SK-N-SH (cell line): Measurements from ENCODE around the gene CNTNAP2. TPM values are rescaled to one million over a fixed set of nuclear protein-coding genes. Genes with fewer than 3 reads are reported as not detected.
A peak's percentile ranks its signal among the peaks of the same experiment; 100 is the strongest.

ENCODE experiments used
- CTCF ChIA-PET: fragments of 300-600, 350-600 bp; formaldehyde crosslinking; extraction: SDS; loops from one replicate; lab custom pipeline; 2021; lab: Yijun Ruan, JAX
- POLR2A ChIA-PET: fragments of 350-600 bp; sonication (Branson Sonifier 250); formaldehyde crosslinking; extraction: SDS; loops from one replicate; lab custom pipeline; 2020; ENCODE audit warnings: antibody characterized with exemption, inconsistent platforms; lab: Yijun Ruan, JAX
- DNase-seq: peaks from one replicate; pipeline ENCODE4 v3.0.0; 2012
- H2AFZ ChIP-seq: fragments of 200-600 bp; sonication (generic); 2 replicates; pipeline ENCODE4 v1.8.1; 2016; ENCODE audit warnings: antibody characterized with exemption, mild to moderate bottlenecking, low read depth
- H3F3A ChIP-seq: fragments of 200-600 bp; sonication (generic); replicated peaks from 2 replicates; pipeline ENCODE3; 2016; ENCODE audit warnings: antibody characterized with exemption, mild to moderate bottlenecking; ENCODE audit not compliant: insufficient read depth
- H3K27ac ChIP-seq, 2 experiments: fragments of 200-500 bp in 1 of 2; fragments of 200-600 bp in 1 of 2; sonication (Bioruptor generic) in 1 of 2; sonication (generic), shearing (Covaris generic) in 1 of 2; 2 replicates each; pipeline versions ENCODE4 v1.5.1 to v1.6.1; 2014 to 2016; ENCODE audit warnings: low read depth in 2 of 2, inconsistent platforms in 1 of 2, low read length in 1 of 2, mild to moderate bottlenecking in 1 of 2, mixed read lengths in 1 of 2
- H3K27me3 ChIP-seq: fragments of 200-600 bp; sonication (generic), shearing (Covaris generic); 2 replicates; pipeline ENCODE4 v1.6.1; 2016; ENCODE audit warnings: mixed run types; ENCODE audit not compliant: insufficient read depth
- H3K36me3 ChIP-seq, 2 experiments: fragments of 200-500 bp in 1 of 2; fragments of 200-600 bp in 1 of 2; sonication (Bioruptor generic) in 1 of 2; sonication (generic) in 1 of 2; replicated peaks in 1 of 2; 2 replicates each; pipeline versions ENCODE3 to v1.5.1; 2014 to 2016; ENCODE audit warnings: low read length in 1 of 2, mild to moderate bottlenecking in 1 of 2; ENCODE audit not compliant: insufficient read depth in 2 of 2, control insufficient read depth in 1 of 2
- H3K4me1 ChIP-seq, 2 experiments: fragments of 200-500 bp in 1 of 2; fragments of 200-600 bp in 1 of 2; sonication (Bioruptor generic) in 1 of 2; sonication (generic), shearing (Covaris generic) in 1 of 2; 2 replicates each; pipeline versions ENCODE4 v1.5.1 to v1.6.1; 2014 to 2016; ENCODE audit warnings: low read depth in 1 of 2, low read length in 1 of 2, mixed run types in 1 of 2; ENCODE audit not compliant: insufficient read depth in 2 of 2, control insufficient read depth in 1 of 2
- H3K4me2 ChIP-seq: fragments of 200-600 bp; sonication (generic), shearing (Covaris generic); 2 replicates; pipeline ENCODE4 v1.6.1; 2017; ENCODE audit warnings: mixed run types
- H3K4me3 ChIP-seq, 2 experiments: fragments of 200-500 bp in 1 of 2; fragments of 200-600 bp in 1 of 2; sonication (Bioruptor generic) in 1 of 2; sonication (generic), shearing (Covaris generic) in 1 of 2; 2 replicates each; pipeline versions ENCODE4 v1.5.1 to v1.8.1; 2014 to 2016; ENCODE audit warnings: low read depth in 2 of 2, inconsistent platforms in 1 of 2, low read length in 1 of 2, mild to moderate bottlenecking in 1 of 2, mixed read lengths in 1 of 2, moderate library complexity in 1 of 2
- H3K79me2 ChIP-seq: fragments of 200-600 bp; sonication (generic); 2 replicates; pipeline ENCODE4 v1.8.1; 2017; ENCODE audit warnings: mild to moderate bottlenecking; ENCODE audit not compliant: insufficient read depth
- H3K9ac ChIP-seq: fragments of 200-600 bp; sonication (generic); 2 replicates; pipeline ENCODE4 v1.6.1; 2017; ENCODE audit warnings: mixed run types
- H3K9me2 ChIP-seq: fragments of 200-600 bp; sonication (generic); 2 replicates; pipeline ENCODE4 v1.6.1; 2017; ENCODE audit warnings: mixed run types
- H3K9me3 ChIP-seq: fragments of 200-600 bp; sonication (generic); 2 replicates; pipeline ENCODE4 v1.6.1; 2017; ENCODE audit warnings: mixed run types, mild to moderate bottlenecking, moderate library complexity
- H4K20me1 ChIP-seq: fragments of 200-600 bp; sonication (generic); 2 replicates; pipeline ENCODE4 v1.6.1; 2017; ENCODE audit warnings: mild to moderate bottlenecking, mixed run types; ENCODE audit not compliant: insufficient read depth
- CHD2 ChIP-seq: fragments of 150-350 bp; IDR thresholded peaks from 2 replicates; pipeline ENCODE4 v1.6.1; 2018; ENCODE audit warnings: low read length; ENCODE audit not compliant: partially characterized antibody
- ELF1 ChIP-seq: IDR thresholded peaks from 2 replicates; pipeline ENCODE4 v1.4.0; 2012
- EP300 ChIP-seq, 2 experiments: IDR thresholded peaks; 2 replicates each; pipeline versions ENCODE4 v1.4.0 to v1.6.1; 2012; ENCODE audit warnings: borderline replicate concordance in 1 of 2, low read depth in 1 of 2, low read length in 1 of 2
- EZH2phosphoT487 ChIP-seq: fragments of 200-600 bp; sonication (generic); IDR thresholded peaks from 2 replicates; pipeline ENCODE4 v1.6.1; 2017; ENCODE audit warnings: low read depth, mixed run types, mild to moderate bottlenecking, antibody characterized with exemption, moderate library complexity, borderline replicate concordance
- FOSL2 ChIP-seq: IDR thresholded peaks from 2 replicates; pipeline ENCODE4 v1.4.0; 2012; ENCODE audit warnings: low read depth, mild to moderate bottlenecking, moderate library complexity, borderline replicate concordance
- FOXJ3 ChIP-seq: sonication (generic); formaldehyde crosslinking; IDR thresholded peaks from 2 replicates; pipeline ENCODE4 v1.5.1; 2020; ENCODE audit warnings: mild to moderate bottlenecking, missing genetic modification reagents
- FOXM1 ChIP-seq: IDR thresholded peaks from 2 replicates; pipeline ENCODE4 v1.4.0; 2012; ENCODE audit warnings: low read depth, mild to moderate bottlenecking
- GABPA ChIP-seq: IDR thresholded peaks from 2 replicates; pipeline ENCODE4 v1.4.0; 2012; ENCODE audit warnings: low read depth, mild to moderate bottlenecking
- GATA2 ChIP-seq: sonication (generic); formaldehyde crosslinking; IDR thresholded peaks from 2 replicates; pipeline ENCODE4 v1.5.0; 2020; ENCODE audit warnings: mild to moderate bottlenecking, missing genetic modification reagents
- JUND ChIP-seq: IDR thresholded peaks from 2 replicates; pipeline ENCODE4 v1.4.0; 2012
- MEF2A ChIP-seq: IDR thresholded peaks from 2 replicates; pipeline ENCODE4 v1.4.0; 2012; ENCODE audit warnings: low read depth, borderline replicate concordance
- MXI1 ChIP-seq: IDR thresholded peaks from 2 replicates; pipeline ENCODE4 v1.6.1; 2012; ENCODE audit warnings: mild to moderate bottlenecking, low read depth, low read length, improper control_type of control experiment
- NFIC ChIP-seq: IDR thresholded peaks from 2 replicates; pipeline ENCODE4 v1.4.0; 2012; ENCODE audit warnings: borderline replicate concordance
- NRF1 ChIP-seq: IDR thresholded peaks from 2 replicates; pipeline ENCODE4 v1.6.1; 2012; ENCODE audit warnings: low read depth, mild to moderate bottlenecking, low read length
- POLR2AphosphoS5 ChIP-seq: IDR thresholded peaks from 2 replicates; pipeline ENCODE4 v1.6.1; 2012; ENCODE audit warnings: low read depth, low read length
- RAD21 ChIP-seq: IDR thresholded peaks from 2 replicates; pipeline ENCODE4 v1.6.1; 2012; ENCODE audit warnings: mild to moderate bottlenecking, low read length
- RCOR1 ChIP-seq: fragments of 150-350 bp; IDR thresholded peaks from 2 replicates; pipeline ENCODE4 v1.6.1; 2017; ENCODE audit warnings: antibody characterized with exemption, low read length
- RFX5 ChIP-seq: IDR thresholded peaks from 2 replicates; pipeline ENCODE4 v1.6.1; 2012; ENCODE audit warnings: mild to moderate bottlenecking, improper control_type of control experiment, low read length
- RXRA ChIP-seq: IDR thresholded peaks from 2 replicates; pipeline ENCODE4 v1.4.0; 2012; ENCODE audit warnings: low read depth, mild to moderate bottlenecking, borderline replicate concordance
- TEAD4 ChIP-seq: IDR thresholded peaks from 2 replicates; pipeline ENCODE4 v1.4.0; 2012; ENCODE audit warnings: mild to moderate bottlenecking, borderline replicate concordance; ENCODE audit not compliant: insufficient read depth
- YY1 ChIP-seq: IDR thresholded peaks from 2 replicates; pipeline ENCODE4 v1.4.0; 2012; ENCODE audit warnings: low read depth, mild to moderate bottlenecking
- WGBS: methylation state at CpG from one replicate; pipeline ENCODE4 v1.1.6; 2017; ENCODE audit warnings: low lambda C conversion rate; 5-methylcytosine and 5-hydroxymethylcytosine counted together
- polyA plus RNA-seq, 3 experiments: library from polyadenylated mRNA; depleted of rRNA; stranded (reverse); fragments of >200 nt; gene quantifications; 2 replicates each; pipeline ENCODE4 v1.2.3, GENCODE V29; 2012
- TF ChIP-seq, protein P1 (sequence below): fragments of 200-600 bp; sonication (generic); IDR thresholded peaks from 2 replicates; pipeline ENCODE4 v1.6.1; 2017; ENCODE audit warnings: antibody characterized with exemption, mild to moderate bottlenecking, moderate library complexity
- TF ChIP-seq, protein P2 (sequence below): IDR thresholded peaks from 2 replicates; pipeline ENCODE4 v1.4.0; 2012; ENCODE audit warnings: low read depth
- TF ChIP-seq, protein P3 (sequence below): IDR thresholded peaks from 2 replicates; pipeline ENCODE4; 2012
- TF ChIP-seq, protein P4 (sequence below): IDR thresholded peaks from 2 replicates; pipeline ENCODE4 v1.4.0; 2012; ENCODE audit warnings: low read depth, borderline replicate concordance
- TF ChIP-seq, protein P5 (sequence below): fragments of 150-350 bp; IDR thresholded peaks from 2 replicates; pipeline ENCODE4 v1.6.1; 2016; ENCODE audit warnings: mild to moderate bottlenecking, low read depth, low read length
- TF ChIP-seq, protein P6 (sequence below): fragments of 150-350 bp; IDR thresholded peaks from 2 replicates; pipeline ENCODE4 v1.6.1; 2017; ENCODE audit warnings: antibody characterized with exemption, low read length, low read depth, borderline replicate concordance

The CNTNAP2 gene
- polyA plus RNA-seq, 1 of the 3 experiments (the other 2 are of a cell fraction), result 3.4 TPM

DNA sequence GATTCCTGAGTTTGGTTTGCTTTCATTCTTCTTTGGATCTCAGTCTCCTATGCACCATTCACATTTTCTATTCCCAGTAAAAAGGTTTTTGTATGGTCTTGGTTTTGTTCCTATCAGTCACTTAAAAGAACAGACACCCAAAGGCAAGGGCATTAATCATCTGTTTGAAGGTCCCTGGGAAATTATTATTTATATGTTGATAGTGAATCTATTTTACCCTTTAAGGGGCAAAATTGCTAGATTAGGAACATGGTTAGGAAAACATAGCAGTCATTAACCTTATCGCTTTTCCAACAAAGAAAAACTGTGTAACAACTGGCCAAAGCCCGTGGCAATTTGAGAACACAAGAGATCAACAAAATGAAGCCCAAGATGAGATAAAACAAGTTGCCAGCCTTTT lies 1327.3 kb downstream of the CNTNAP2 start:
- Histone ChIP-seq H2AFZ (peak overlapping the region; percentile 23; the same call in 1 of the 2 replicates), H3K36me3 (no peaks in the 10 kb centered on the region), H3K4me3 (no peak overlapping the region), H3K9me3 (peaks cover 20% of the 10 kb centered on the region), H4K20me1 (no peaks in the 10 kb centered on the region), H3K27me3 (no peaks in the 10 kb centered on the region), H3K4me1 (peaks cover 0 to 14% of the 10 kb centered on the region in 2 experiments; a peak in 2 of 4 replicates), H3K79me2 (no peaks in the 10 kb centered on the region), H3K9ac (no peak overlapping the region), H3K9me2 (no peaks in the 10 kb centered on the region), H3K4me2 (no peak overlapping the region), H3K27ac (peak overlapping the region in 1 of 2 experiments; percentile 99; a peak in 3 of 4 replicates), H3F3A (peaks cover 3% of the 10 kb centered on the region)
- CTCF ChIA-PET, result interaction anchor here (0.7 to 2.9 kb wide), 3 partner anchors 12 to 91 kb away, joined by 3 to 16 read pairs (median 3); no protein-coding TSS in a partner anchor
- DNase-seq, result peak; percentile 63
- 38% methylated on average over 2 of the region's 2 CpGs for WGBS
- POLR2A ChIA-PET, result interaction anchor here (0.5 kb wide), 1 partner anchor 128 kb away, joined by 3 read pairs; no protein-coding TSS in a partner anchor
- TF ChIP-seq CHD2 (peak; percentile 86), EZH2phosphoT487 (no peak), POLR2AphosphoS5 (no peak), GATA2 (CRISPR knock-in tag) (peak; percentile 97), TEAD4 (peak; percentile 59; the same call in 1 of the 2 replicates), NFIC (no peak), GABPA (no peak), FOXJ3 (CRISPR knock-in tag) (peak; percentile 95), RXRA (no peak), MEF2A (no peak), MXI1 (peak; percentile 62; the same call in 1 of the 2 replicates), RAD21 (0 out of 2 replicates have a peak, but pooled peaks have one; percentile 50), EP300 (IDR thresholded peaks at IDR 0.05; ENCODE audit: borderline replicate concordance in 1 of 2, low read depth in 1 of 2, low read length in 1 of 2) (peak; percentile 39 to 100; a peak in 3 of 4 replicates), RCOR1 (peak; percentile 93), RFX5 (no peak), FOXM1 (no peak), YY1 (no peak), NRF1 (no peak), JUND (peak; percentile 36), FOSL2 (no peak), ELF1 (no peak)
- TF ChIP-seq, protein P1, sequence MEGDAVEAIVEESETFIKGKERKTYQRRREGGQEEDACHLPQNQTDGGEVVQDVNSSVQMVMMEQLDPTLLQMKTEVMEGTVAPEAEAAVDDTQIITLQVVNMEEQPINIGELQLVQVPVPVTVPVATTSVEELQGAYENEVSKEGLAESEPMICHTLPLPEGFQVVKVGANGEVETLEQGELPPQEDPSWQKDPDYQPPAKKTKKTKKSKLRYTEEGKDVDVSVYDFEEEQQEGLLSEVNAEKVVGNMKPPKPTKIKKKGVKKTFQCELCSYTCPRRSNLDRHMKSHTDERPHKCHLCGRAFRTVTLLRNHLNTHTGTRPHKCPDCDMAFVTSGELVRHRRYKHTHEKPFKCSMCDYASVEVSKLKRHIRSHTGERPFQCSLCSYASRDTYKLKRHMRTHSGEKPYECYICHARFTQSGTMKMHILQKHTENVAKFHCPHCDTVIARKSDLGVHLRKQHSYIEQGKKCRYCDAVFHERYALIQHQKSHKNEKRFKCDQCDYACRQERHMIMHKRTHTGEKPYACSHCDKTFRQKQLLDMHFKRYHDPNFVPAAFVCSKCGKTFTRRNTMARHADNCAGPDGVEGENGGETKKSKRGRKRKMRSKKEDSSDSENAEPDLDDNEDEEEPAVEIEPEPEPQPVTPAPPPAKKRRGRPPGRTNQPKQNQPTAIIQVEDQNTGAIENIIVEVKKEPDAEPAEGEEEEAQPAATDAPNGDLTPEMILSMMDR, result no peak
- TF ChIP-seq, protein P2, sequence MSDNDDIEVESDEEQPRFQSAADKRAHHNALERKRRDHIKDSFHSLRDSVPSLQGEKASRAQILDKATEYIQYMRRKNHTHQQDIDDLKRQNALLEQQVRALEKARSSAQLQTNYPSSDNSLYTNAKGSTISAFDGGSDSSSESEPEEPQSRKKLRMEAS, result no peak
- TF ChIP-seq, protein P3, sequence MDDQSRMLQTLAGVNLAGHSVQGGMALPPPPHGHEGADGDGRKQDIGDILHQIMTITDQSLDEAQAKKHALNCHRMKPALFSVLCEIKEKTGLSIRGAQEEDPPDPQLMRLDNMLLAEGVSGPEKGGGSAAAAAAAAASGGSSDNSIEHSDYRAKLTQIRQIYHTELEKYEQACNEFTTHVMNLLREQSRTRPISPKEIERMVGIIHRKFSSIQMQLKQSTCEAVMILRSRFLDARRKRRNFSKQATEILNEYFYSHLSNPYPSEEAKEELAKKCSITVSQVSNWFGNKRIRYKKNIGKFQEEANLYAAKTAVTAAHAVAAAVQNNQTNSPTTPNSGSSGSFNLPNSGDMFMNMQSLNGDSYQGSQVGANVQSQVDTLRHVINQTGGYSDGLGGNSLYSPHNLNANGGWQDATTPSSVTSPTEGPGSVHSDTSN, result peak; percentile 11; the same call in 1 of the 2 replicates
- TF ChIP-seq, protein P4, sequence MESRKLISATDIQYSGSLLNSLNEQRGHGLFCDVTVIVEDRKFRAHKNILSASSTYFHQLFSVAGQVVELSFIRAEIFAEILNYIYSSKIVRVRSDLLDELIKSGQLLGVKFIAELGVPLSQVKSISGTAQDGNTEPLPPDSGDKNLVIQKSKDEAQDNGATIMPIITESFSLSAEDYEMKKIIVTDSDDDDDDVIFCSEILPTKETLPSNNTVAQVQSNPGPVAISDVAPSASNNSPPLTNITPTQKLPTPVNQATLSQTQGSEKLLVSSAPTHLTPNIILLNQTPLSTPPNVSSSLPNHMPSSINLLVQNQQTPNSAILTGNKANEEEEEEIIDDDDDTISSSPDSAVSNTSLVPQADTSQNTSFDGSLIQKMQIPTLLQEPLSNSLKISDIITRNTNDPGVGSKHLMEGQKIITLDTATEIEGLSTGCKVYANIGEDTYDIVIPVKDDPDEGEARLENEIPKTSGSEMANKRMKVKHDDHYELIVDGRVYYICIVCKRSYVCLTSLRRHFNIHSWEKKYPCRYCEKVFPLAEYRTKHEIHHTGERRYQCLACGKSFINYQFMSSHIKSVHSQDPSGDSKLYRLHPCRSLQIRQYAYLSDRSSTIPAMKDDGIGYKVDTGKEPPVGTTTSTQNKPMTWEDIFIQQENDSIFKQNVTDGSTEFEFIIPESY, result no peak
- TF ChIP-seq, protein P5, sequence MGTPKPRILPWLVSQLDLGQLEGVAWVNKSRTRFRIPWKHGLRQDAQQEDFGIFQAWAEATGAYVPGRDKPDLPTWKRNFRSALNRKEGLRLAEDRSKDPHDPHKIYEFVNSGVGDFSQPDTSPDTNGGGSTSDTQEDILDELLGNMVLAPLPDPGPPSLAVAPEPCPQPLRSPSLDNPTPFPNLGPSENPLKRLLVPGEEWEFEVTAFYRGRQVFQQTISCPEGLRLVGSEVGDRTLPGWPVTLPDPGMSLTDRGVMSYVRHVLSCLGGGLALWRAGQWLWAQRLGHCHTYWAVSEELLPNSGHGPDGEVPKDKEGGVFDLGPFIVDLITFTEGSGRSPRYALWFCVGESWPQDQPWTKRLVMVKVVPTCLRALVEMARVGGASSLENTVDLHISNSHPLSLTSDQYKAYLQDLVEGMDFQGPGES, result no peak
- TF ChIP-seq, protein P6, sequence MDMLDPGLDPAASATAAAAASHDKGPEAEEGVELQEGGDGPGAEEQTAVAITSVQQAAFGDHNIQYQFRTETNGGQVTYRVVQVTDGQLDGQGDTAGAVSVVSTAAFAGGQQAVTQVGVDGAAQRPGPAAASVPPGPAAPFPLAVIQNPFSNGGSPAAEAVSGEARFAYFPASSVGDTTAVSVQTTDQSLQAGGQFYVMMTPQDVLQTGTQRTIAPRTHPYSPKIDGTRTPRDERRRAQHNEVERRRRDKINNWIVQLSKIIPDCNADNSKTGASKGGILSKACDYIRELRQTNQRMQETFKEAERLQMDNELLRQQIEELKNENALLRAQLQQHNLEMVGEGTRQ, result no peak
